OCI-LY7 (cell line): ENCODE data around the gene ADH7.

Experiments used
- CTCF ChIP-seq: fragments of 200-600 bp; sonication (generic); conservative IDR thresholded peaks from 2 replicates; pipeline ENCODE4 v1.5.1; 2014; ENCODE audit warnings: mild to moderate bottlenecking, antibody characterized with exemption, low read length, moderate library complexity, mixed read lengths
- EZH2phosphoT487 ChIP-seq: fragments of 200-600 bp; sonication (generic); IDR thresholded peaks from 2 replicates; pipeline ENCODE4 v1.6.1; 2018; ENCODE audit warnings: low read depth, borderline replicate concordance, mild to moderate bottlenecking, mixed run types, antibody characterized with exemption, low read length, moderate library complexity, mixed read lengths

GRCh38 chr4:99402765-99403164, 32.4 kb downstream of the ADH7 start:
- TF ChIP-seq CTCF (peak; percentile 31; the same call in 1 of the 2 replicates), EZH2phosphoT487 (no peak)
